SU-DHL-6 (cell line): Measurements from ENCODE around the gene STK17A.

ENCODE experiments used
- H2AFZ ChIP-seq: fragments of 200-600 bp; sonication (generic); 2 replicates; pipeline ENCODE4 v1.6.1; 2014; ENCODE audit warnings: low read depth, mild to moderate bottlenecking, moderate library complexity, mixed read lengths, antibody characterized with exemption, low read length; ENCODE audit not compliant: severe bottlenecking
- H3F3A ChIP-seq: fragments of 200-600 bp; shearing (Covaris generic); 2 replicates; pipeline ENCODE4 v1.6.0; 2016; ENCODE audit warnings: antibody characterized with exemption, mild to moderate bottlenecking; ENCODE audit not compliant: insufficient read depth
- H3K27ac ChIP-seq: fragments of 200-600 bp; sonication (generic); 2 replicates; pipeline ENCODE4 v1.5.1; 2016; ENCODE audit warnings: low read depth, mild to moderate bottlenecking, low read length, moderate library complexity, mixed read lengths
- H3K27me3 ChIP-seq: fragments of 200-600 bp; sonication (generic), shearing (Covaris generic); 2 replicates; pipeline ENCODE4 v1.6.0; 2014; ENCODE audit warnings: mild to moderate bottlenecking, low read length
- H3K36me3 ChIP-seq: fragments of 200-600 bp; sonication (generic); 2 replicates; pipeline ENCODE4 v1.6.1; 2014; ENCODE audit warnings: mild to moderate bottlenecking, low read length, mixed read lengths
- H3K4me2 ChIP-seq: fragments of 300-600, 200-600 bp; shearing (Covaris generic), sonication (generic); 2 replicates; pipeline ENCODE4 v1.6.0; 2014; ENCODE audit warnings: low read length, low read depth, mild to moderate bottlenecking; ENCODE audit not compliant: poor library complexity, severe bottlenecking
- H3K4me3 ChIP-seq: fragments of 200-600 bp; sonication (generic); 2 replicates; pipeline ENCODE4 v1.5.1; 2014; ENCODE audit warnings: antibody characterized with exemption, low read length, mild to moderate bottlenecking, mixed read lengths; ENCODE audit not compliant: insufficient read depth, poor library complexity, severe bottlenecking
- H3K79me2 ChIP-seq: fragments of 200-600 bp; sonication (generic); 2 replicates; pipeline ENCODE4 v1.6.1; 2014; ENCODE audit warnings: mild to moderate bottlenecking, low read length, moderate library complexity; ENCODE audit not compliant: insufficient read depth
- H3K9ac ChIP-seq: fragments of 200-600 bp; sonication (generic); 2 replicates; pipeline ENCODE4 v1.7.0; 2014; ENCODE audit warnings: mild to moderate bottlenecking, low read length
- H3K9me2 ChIP-seq: fragments of 200-600 bp; sonication (generic); replicated peaks from 2 replicates; pipeline ENCODE4 v1.6.1; 2014; ENCODE audit warnings: low read length; ENCODE audit not compliant: insufficient read depth
- H3K9me3 ChIP-seq: fragments of 200-600 bp; sonication (generic); 2 replicates; pipeline ENCODE4 v1.6.1; 2014; ENCODE audit warnings: low read length, mixed read lengths; ENCODE audit not compliant: insufficient read depth
- H4K20me1 ChIP-seq: fragments of 200-600 bp; sonication (generic); 2 replicates; pipeline ENCODE4 v1.6.1; 2014; ENCODE audit warnings: low read depth, mild to moderate bottlenecking, antibody characterized with exemption, low read length, moderate library complexity, mixed read lengths
- EZH2phosphoT487 ChIP-seq: fragments of 200-600 bp; sonication (generic), shearing (Covaris generic); conservative IDR thresholded peaks from 2 replicates; pipeline ENCODE4 v1.6.1; 2018; ENCODE audit warnings: mild to moderate bottlenecking, antibody characterized with exemption, low read length, moderate library complexity, mixed read lengths
- TF ChIP-seq, protein P1 (sequence below): fragments of 200-600 bp; sonication (generic); IDR thresholded peaks from one replicate; pipeline ENCODE4 v1.5.1; 2017; ENCODE audit warnings: antibody characterized with exemption, mild to moderate bottlenecking, low read length, moderate library complexity; ENCODE audit not compliant: insufficient read depth, poor library complexity, severe bottlenecking

Gene STK17A

GRCh38 chr7:43562383-43562782 is 20.5 kb upstream of the STK17A start:
- Histone ChIP-seq H3K9ac (no peak overlapping the region), H3K79me2 (no peaks in the 10 kb centered on the region), H3F3A (no peaks in the 10 kb centered on the region), H3K9me2 (no peaks in the 10 kb centered on the region), H3K9me3 (no peaks in the 10 kb centered on the region), H3K4me3 (no peak overlapping the region), H3K4me2 (no peak overlapping the region), H3K27ac (no peak overlapping the region), H3K36me3 (no peaks in the 10 kb centered on the region), H2AFZ (no peak overlapping the region), H4K20me1 (no peaks in the 10 kb centered on the region), H3K27me3 (no peaks in the 10 kb centered on the region)
- TF ChIP-seq, protein P1, sequence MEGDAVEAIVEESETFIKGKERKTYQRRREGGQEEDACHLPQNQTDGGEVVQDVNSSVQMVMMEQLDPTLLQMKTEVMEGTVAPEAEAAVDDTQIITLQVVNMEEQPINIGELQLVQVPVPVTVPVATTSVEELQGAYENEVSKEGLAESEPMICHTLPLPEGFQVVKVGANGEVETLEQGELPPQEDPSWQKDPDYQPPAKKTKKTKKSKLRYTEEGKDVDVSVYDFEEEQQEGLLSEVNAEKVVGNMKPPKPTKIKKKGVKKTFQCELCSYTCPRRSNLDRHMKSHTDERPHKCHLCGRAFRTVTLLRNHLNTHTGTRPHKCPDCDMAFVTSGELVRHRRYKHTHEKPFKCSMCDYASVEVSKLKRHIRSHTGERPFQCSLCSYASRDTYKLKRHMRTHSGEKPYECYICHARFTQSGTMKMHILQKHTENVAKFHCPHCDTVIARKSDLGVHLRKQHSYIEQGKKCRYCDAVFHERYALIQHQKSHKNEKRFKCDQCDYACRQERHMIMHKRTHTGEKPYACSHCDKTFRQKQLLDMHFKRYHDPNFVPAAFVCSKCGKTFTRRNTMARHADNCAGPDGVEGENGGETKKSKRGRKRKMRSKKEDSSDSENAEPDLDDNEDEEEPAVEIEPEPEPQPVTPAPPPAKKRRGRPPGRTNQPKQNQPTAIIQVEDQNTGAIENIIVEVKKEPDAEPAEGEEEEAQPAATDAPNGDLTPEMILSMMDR = no peak
- TF ChIP-seq EZH2phosphoT487 = no peak

DNA sequence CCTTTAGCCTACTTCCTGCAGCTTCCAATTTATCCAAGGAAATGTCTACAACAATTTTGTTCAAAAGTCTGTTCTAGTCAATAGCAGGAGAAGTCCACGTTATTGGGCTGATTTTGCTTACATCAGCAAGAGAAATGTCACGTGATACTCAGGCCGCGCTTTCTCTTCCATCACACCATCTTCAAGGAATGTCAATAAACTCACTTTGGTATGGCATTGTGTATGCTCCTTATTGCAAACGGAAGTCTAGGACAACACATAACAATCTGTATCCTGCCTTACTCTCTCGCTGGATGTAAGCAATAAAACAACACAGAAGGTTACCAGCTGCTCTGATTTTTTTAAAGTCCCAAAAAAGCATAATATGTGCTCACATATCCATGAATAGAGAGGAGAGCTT is 17.1 kb upstream of the STK17A start:
- H3K36me3 ChIP-seq = no peaks in the 10 kb centered on the region
- H3K27ac ChIP-seq = no peak overlapping the region
- H3K27me3 ChIP-seq = no peaks in the 10 kb centered on the region
- no peak overlapping the region for H3K9ac ChIP-seq
- TF ChIP-seq, protein P1 = no peak
- no peak for TF ChIP-seq EZH2phosphoT487
- H3K4me2 ChIP-seq = no peak overlapping the region
- no peaks in the 10 kb centered on the region for H3K9me3 ChIP-seq
- no peak overlapping the region for H3K4me3 ChIP-seq
- H3K79me2 ChIP-seq = no peaks in the 10 kb centered on the region
- H2AFZ ChIP-seq = no peak overlapping the region
- H3K9me2 ChIP-seq = no peaks in the 10 kb centered on the region
- no peaks in the 10 kb centered on the region for H4K20me1 ChIP-seq
- no peaks in the 10 kb centered on the region for H3F3A ChIP-seq

- TF ChIP-seq, protein P1 = no peak
- TF ChIP-seq EZH2phosphoT487 = no peak
These were observed 14.4 kb upstream of the STK17A start for GRCh38 chr7:43568529-43568928.

DNA sequence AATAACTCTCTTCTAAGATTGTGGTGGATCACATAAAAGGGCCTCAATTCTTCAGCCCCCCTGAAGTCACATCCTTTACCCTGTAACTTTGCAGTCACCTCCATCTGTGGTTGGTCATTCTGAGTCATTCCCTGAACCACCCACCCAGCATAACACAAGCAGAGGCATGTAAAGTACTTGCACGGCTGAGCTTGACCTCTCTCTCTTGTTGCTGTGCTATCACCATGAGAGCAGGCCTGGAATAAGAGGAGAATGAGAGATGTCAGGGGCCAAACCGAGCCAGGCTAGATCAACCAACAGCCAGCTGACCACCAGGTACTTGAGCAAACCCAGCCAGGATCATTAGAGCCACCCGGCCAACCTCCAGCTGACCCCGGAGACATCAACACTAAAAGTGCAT is 13.5 kb upstream of the STK17A start:
- no peaks in the 10 kb centered on the region for H3K27me3 ChIP-seq
- H3K4me3 ChIP-seq = no peak overlapping the region
- H2AFZ ChIP-seq = no peak overlapping the region
- H3F3A ChIP-seq = no peaks in the 10 kb centered on the region
- no peaks in the 10 kb centered on the region for H3K36me3 ChIP-seq
- no peak overlapping the region for H3K4me2 ChIP-seq
- H3K9me2 ChIP-seq = no peaks in the 10 kb centered on the region
- no peak overlapping the region for H3K9ac ChIP-seq
- TF ChIP-seq, protein P1 = no peak
- TF ChIP-seq EZH2phosphoT487 = no peak
- no peak overlapping the region for H3K27ac ChIP-seq
- no peaks in the 10 kb centered on the region for H4K20me1 ChIP-seq
- H3K9me3 ChIP-seq = no peaks in the 10 kb centered on the region
- H3K79me2 ChIP-seq = no peaks in the 10 kb centered on the region

More at GRCh38 chr7:43568529-43568928, 14.4 kb upstream of the STK17A start:
- Histone ChIP-seq H2AFZ (no peak overlapping the region), H4K20me1 (no peaks in the 10 kb centered on the region), H3K36me3 (no peaks in the 10 kb centered on the region), H3K27ac (no peak overlapping the region), H3K4me2 (no peak overlapping the region), H3K4me3 (no peak overlapping the region), H3K79me2 (no peaks in the 10 kb centered on the region), H3F3A (no peaks in the 10 kb centered on the region), H3K9me2 (no peaks in the 10 kb centered on the region), H3K27me3 (no peaks in the 10 kb centered on the region), H3K9me3 (no peaks in the 10 kb centered on the region), H3K9ac (no peak overlapping the region)
